ENCODE results near the gene AGPAT4.
"Not testable (repeated sequence)": the region's sequence is repeated elsewhere in the genome, so short reads cannot be mapped to it uniquely, and the experiment has no call there.

AGPAT4 gene, protein sequence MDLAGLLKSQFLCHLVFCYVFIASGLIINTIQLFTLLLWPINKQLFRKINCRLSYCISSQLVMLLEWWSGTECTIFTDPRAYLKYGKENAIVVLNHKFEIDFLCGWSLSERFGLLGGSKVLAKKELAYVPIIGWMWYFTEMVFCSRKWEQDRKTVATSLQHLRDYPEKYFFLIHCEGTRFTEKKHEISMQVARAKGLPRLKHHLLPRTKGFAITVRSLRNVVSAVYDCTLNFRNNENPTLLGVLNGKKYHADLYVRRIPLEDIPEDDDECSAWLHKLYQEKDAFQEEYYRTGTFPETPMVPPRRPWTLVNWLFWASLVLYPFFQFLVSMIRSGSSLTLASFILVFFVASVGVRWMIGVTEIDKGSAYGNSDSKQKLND
- total RNA-seq = 46.3 to 68.0 reads per million in 2 donors

DNA sequence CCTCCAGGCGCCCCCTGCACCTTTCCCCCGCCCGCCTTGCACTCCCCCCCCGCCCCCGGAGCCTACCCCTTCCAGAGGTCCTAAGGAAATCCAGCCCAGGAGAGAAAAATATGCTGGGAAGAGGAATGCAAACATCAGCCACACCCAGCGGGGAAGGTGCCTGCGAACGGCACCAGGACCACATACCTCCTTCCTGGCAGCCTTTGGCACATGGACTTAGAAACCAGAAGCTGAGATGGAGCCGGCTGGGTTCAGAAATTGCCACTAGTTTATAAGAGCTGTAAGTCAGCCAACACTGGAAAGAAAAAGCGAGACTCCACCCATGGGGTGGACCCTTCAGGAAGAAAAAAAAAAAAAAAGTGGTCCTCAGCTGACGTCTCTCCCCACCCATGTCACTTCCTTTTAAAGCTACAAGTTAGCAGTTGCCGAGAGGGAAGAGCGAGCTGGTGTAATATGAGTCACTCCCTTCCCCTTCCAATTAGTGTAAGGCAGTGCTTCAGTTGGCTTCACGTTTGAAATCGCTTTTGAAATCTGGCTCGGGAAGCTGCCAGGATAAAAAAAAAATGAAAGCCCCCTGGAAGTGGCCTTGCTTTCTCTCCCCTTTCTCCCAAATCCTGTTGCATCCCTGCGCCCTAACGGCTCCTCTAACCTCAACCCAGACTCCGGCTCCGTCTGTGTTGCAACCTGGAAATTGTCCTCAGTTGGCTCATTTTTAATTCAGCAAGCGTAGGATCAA, at the start of gene AGPAT4:
TSS of gene AGPAT4 (minus strand) at position 310 of the 736 bp plus-strand sequence. CDS start 41,848 bp downstream, outside the sequence.
- no peak for DNase-seq

DNA sequence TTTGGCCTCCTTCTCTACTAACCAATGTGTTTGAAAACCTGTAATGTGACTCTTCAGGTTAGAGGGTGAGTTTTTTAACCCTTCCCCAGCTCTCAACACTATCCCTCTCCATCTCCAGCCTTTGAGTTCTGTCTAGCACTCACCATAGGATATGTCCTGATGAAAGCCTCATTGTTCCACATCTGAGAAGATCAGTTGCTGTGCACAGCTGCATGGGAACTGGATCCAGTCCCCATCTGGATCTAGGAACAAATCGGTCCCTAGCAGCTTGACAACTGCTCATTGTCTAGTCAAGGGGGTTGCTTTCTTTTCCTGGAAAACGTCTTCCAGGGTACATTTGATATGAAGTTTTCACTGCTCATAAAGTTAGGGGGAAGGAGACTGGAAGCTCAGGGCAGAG, 45.4 kb upstream of the AGPAT4 start:
- no peak for DNase-seq

DNA sequence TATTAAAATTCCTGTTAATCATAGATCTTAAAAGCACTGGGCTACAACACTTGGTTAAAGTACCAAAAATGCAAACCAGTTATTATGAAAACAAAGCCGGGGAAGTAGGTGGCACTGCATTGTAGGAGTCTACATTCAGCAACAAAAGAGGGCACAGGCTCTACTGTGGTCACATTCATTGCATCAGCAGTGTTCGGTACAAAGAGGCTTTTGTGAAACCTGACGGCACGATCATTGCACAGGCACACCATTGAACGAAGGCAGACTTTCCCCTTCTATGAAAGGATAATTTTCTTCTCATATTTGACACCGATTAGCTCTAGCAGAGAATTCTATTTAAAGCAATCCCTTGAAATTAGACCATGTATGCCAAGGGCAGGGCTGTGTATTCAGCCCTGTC, 44.6 kb upstream of the AGPAT4 start:
- DNase-seq = no peak

DNA sequence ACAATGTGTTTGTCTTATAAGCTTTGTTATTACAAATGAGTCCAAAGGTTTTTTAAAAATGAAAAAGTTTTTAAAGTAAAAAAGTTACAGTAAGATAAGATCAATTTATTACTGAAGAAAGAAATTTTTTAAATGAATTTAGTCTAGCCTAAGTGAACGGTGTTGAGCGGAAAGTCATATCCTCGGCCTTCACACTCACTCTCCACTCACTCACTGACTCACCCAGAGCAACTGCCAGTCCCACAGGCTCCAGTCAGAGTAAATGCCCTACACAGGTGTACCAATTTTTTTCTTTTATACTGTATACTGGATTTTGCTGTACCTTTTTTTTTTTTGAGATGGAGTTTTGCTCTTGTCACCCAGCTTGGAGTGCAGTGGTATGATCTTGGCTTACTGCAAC, 42.7 kb upstream of the AGPAT4 start:
- no peak for DNase-seq

DNA sequence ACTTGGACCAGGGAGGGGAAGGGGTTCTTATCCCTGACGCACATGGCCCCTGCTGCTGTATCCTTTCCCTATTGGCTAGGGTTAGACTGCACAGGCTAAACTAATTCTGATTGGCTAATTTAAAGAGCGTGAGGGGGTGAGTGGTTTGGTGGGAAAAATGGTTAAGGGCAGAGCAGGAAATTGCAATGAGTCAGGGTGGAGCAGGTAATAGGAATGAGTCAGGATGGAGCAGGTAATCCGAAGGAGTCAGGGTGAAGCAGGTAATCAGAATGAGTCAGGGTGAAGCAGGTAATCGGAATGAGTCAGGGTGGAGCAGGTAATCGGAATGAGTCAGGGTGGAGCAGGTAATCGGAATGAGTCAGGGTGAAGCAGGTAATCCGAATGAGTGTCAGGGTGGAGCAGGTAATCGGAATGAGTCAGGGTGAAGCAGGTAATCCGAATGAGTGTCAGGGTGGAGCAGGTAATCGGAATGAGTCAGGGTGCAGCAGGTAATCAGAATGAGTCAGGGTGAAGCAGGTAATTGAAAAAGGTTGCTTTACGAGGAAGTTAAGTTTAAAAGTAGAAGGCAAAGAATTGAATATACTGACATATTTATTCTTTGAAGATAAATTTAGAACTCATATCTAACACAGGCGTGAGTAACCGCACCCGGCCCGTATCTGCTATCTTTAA, 41.5 kb upstream of the AGPAT4 start:
- not testable (repeated sequence) for DNase-seq

DNA sequence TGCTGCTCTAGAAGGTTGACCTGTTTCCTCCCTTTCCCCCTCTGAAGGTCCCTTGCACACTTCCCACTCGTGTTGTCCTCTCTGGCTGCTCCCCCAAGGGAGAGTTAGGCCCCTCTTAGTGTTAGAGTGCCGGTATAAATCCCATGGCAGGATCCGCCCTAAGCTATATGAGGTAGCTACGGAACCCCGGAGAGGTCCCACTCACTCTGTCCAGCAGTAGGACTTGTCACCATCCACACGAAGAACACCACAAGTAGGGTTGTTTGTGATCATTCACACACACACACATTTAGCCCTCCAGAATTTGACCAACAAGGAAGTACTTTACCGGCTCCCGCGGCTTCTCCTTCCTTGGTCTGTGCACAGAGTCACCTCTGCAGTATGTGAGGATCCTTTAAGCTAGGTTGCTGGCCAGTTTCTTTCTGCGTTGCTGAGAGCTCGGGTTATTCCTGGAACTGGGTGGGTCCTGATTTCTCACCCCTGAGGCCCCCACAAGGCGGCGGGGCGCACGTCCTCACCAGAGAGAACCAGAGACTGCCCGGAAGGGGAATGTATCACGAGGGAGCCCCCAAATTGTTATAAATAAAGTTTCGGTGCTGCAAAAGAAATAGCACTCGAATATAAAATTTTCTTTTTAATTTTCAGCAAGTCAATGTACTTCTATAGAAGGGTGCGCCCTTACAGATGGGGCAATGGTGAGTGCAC, 40.8 kb upstream of the AGPAT4 start:
- not testable (repeated sequence) for DNase-seq

DNA sequence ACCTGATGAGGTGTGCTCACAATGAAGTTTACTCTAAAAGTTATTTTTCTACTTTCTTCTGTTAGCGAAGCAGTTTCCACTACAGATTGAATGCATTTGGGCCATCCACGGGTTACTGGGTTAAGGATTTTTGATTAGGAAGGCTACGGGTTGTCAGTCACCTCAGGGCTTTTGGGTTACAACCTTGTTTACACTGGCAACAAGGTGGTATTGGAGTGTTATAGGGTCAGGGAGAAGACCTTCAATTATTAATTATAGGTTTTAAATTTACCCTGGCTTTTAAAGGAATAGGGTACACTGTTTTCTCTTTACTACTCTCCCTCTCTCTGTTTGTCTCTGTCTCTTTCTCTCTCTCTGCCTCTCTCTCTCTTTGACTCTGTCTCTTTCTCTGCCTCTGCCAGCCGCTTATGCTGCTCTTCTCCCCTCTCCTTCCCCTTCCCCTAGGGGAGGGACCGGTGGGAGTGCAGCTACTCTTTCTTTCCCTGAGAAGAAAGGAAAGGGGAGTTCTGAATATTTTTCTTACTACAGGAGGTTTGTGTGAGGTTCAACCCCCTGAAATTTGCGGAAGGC, 40.2 kb upstream of the AGPAT4 start:
- DNase-seq = no peak

DNA sequence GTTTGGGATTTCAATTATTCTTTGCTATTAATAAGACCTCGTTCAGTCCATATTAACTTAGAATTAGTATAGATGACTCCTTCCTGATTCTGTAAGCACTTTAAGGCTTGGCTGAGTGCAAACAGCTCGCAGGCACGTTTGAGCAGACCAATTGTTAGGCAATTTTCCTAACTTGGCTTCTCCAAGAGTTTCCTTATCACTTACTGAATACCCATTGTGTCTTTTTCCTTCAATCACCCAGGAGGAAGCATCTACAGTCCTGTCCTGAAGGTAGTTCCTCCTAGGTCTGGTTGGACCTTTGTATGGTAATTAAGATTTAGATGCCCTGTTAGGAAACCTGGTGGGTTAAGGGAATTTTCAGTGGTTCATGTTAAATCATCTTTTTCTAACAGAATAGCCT, 39.6 kb upstream of the AGPAT4 start:
- DNase-seq = not testable (repeated sequence)

DNA sequence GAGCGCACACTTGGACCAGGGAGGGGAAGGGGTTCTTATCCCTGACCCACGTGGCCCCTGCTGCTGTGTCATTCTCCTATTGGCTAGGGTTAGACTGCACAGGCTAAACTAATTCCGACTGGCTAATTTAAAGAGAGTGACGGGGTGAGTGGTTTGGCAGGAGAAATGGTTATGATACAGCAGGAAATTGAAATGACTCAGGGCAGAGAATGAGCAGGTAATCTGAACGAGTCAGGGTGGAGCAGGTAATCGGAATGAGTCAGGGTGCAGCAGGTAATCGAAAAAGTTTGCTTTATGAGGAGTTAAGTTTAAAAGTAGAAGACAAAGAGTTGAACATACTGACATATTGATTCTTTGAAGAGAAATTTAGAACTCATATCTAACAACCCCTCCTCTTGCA, 35.9 kb upstream of the AGPAT4 start:
- DNase-seq = not testable (repeated sequence)

DNA sequence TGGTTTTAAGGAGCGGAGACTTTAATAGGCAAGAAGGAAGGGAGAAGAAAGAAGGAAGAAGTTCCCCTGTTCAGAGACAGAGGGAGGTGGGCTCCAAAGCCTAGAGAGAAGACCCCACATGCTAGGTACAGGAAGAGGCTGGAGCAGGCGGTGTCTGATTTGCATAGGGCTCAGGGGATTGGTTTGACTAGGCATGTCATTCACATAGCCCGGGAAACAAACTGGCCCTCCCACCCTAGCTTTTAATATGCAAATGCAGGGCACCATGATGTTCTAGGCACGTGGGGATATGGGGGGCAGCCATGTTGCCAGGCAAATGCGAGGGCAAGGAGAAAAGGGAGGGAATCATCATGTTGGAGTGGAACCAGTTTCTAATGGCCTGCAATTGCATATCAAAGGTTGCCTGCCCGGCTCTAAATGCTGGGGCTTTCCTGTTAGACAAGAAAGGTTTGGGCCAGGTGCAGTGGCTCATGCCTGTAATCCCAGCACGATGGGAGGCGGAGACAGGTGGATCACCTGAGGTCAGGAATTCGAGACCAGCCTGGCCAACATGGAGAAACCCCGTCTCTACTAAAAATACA, 34.3 kb upstream of the AGPAT4 start:
- no peak for DNase-seq

DNA sequence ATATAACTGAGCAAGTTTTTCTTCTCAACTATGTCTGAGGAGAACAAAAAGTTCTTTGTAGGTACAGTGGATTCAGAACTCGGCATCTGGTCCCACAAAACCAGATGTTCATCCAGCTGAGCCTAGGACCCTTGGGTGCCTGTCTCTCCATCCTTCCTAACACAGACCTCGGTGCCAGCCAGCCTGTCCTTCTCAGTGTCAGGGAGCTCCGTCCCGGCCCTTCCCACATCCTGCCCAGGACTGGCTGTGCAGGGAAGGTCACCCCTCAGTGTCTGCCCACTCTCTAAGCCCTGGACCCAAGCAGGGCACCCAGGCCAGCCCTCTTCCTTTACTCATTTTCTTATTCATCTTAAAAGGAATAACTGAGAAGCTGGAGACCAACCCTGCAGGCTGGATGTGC, 32.0 kb upstream of the AGPAT4 start:
- no peak for DNase-seq

DNA sequence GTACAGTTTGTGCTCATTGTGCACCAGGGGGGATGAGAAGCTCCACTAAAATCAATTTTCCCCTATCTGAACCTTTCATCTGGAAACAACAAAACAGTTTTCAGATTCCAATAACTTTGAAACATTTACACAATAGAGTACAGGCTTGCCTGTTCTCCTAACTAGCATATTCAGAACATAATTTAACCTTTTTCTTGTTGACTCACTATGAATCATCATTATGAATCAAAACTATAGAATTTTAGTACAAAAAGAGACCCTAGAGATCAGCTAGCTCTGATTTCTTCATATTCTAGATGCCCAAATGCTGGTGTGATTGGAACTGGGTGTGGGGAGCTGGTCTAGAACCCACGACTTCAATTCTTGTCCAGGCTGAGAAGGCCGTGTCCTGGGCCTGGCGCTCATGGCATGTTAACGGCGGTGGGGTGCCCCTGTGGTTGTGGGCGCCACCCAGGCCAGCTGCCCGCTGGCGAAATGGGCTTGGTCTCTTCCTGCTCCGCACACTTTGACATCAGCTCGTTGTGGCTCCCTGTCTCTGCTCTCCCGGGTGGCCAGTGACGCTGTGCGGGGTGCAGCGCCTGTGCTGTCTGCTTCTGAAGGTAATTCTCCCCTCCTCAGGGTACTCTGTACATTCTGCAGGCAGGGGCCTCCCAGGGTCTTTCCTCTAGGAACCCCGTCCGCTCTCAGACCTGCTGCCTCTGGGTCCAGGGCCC, 29.9 kb upstream of the AGPAT4 start:
- no peak for DNase-seq

DNA sequence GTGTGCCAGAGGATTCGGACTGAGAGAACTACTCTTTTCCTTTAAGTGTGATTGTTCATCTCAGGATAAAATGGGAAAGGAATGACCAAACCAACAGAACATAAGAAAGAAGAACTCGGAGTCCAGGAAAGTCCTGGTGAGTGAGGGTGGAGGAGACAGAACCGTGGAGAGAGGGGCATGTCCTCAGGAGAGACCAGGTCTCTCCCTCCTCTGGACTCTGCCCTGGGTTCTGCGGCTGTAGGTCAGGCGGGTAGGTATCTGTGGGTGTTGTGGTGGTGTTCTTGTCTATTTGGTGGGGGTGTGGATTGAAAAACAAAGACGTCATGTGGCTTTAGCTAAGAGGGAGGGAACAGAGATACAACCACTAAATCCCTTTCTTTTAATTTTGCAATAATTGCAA, 29.1 kb upstream of the AGPAT4 start:
- DNase-seq = no peak

DNA sequence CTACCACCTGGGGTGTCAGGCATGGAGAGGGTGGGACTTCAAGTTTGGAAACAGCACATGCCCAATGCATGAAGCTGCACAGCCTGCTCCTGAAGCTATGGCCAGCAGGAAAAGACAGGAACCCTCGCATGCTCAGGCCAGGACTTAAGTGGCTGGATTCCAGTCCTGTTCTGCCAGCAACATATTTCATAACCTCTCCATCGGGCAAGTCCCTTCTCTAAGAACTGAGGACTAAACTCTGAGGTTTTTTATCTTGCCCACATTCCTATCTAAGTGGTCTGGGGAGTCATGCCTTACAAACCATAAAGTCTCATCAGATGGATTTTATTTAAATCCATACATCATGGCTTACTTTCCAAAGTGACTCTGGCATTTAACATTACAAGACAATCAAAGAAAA, 27.5 kb upstream of the AGPAT4 start:
- DNase-seq = no peak

DNA sequence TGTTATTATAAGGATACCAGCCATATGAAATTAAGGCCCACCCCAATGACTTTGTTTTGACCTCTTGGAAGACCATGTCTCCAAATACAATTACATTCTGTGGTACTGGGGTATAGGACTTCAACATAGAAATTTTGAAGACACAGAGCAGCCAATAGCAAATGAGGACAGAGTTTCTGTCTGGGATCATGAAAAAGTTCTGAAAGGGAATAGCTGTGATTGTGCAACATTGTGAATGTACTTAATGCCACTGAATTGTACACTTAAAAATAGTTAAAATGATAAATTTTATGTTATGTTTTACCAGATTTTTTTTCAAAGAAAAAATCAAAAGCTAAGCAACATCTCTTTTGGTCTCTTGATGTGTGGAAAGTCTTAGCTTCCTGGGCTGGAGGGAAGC, 27.0 kb upstream of the AGPAT4 start:
- DNase-seq = no peak

DNA sequence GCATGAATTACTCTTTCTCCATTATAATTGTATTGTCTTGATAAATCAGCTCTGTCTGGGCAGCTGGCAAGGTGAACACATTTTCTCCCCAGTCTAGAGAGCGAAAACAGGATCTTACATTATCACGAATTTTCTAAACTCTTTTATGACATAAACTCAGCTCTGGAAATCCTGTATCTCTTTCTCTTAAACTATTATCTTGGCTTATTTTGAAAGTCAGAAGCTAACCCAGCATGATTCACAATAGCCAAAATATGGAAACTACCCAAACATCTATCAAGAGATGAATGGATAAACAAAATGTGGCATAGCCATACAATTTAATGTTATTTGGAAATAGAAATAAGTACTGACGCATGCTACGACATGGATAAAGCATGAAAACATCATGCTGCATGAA, 25.9 kb upstream of the AGPAT4 start:
- no peak for DNase-seq

DNA sequence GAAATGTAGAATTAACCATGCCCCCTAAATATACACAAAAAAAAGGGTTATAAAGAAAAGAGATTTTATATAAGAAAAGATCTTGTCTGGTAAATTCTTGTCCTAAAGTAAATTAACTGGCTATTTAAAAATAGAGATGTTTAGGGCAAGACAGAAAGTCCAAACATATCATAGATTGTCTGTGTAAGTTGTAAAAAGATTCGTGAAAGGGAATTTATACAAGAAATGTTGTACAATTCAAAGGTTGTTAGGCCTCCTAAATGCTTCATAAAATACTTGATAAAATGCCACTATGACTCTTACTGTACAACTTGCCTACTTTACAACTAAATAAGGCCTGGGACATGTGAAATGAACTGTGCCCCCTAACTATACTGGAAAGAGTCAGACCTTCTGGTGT, 21.9 kb upstream of the AGPAT4 start:
- DNase-seq = no peak

DNA sequence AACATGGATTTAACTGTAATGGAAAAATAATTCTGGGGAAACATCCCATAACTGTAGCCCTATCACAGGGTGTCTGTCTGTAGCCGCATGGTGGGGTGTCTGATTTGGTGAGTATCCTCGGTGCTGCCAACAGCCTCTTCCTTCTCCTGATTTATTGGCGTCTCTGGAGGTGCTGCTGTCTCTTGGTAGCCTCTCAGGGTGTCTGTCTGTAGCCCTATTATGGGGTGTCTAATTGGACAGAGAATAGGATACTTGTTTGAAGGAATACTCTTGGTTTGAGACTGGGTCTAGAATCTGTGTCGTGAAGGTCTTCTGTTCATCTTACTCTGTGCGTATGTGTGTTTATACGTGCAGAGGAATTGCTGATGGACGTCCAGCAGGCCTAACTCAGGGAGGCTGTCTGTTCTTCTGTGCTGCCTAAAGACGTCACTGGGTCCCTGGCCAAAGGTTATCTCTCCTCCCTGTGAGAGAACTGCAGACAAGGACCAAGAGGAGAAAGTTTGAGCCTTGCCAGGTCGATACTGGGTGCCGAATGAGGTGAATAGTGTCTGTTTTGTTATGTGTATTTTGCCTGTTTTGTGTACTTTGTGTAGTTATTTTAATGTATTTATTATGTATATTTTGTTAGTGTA, 18.9 kb upstream of the AGPAT4 start:
- no peak for DNase-seq

DNA sequence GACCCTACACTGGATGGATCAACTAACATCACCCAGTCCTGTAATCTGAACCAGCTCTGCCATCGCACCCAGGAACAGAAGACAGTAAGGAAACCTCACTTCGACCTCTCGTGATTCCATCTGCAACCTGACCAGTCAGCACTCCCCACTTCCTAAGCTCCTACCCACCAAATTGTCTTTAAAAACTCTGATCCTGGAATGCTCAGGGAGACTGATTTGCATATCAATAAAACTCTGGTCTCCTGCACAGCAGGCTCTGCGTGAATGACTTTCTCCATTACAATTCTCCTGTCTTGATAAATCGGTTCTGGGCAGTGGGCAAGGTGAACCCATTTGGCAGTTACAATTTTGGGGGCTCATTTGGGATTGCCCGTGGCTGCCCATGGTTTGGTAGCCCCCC, 18.3 kb upstream of the AGPAT4 start:
- DNase-seq = no peak

DNA sequence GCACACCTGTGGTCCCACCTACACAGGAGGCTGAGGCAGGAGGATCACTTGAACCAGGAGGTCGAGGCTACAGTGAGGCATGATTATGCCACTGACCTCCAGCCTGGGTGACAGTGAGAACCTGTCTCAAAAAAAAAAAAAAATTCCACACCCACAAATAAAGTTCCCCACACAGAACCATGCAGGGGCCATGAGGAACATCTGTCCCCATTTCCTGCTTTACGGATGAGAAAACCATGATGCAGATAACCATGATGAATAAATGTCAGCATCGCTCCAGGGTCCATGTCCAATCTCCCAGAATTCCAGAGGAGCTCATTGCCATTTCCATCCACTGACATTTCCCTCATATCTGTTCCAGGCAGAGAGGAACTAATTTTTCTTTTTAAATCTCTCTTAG, 16.9 kb upstream of the AGPAT4 start:
- no peak for DNase-seq

DNA sequence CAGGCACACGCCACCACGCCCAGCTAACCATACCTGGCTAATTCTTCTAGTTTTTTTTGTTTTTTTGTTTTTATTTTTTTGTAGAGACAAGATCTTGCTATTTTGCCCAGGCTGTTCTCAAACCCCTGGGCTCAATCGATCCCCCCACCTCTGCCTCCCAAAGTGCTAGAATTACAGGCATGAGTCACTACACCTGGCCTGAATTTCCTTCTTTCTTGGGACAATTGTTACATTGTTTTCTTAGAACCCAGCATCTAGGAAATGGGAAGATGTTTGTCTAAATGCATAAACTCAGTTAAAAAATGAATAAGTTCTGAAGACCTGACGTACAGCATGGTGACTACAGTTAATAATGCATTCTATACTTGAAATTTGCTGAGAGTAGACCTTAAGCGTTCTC, 10.8 kb upstream of the AGPAT4 start:
- DNase-seq = no peak

Data from activated gamma-delta T cell (primary cell).